Astrocyte (in vitro differentiated cells and primary cell): ENCODE results near the gene KCNAB1. TPM values are rescaled to one million over a fixed set of nuclear protein-coding genes. Genes with fewer than 3 reads are reported as not detected.

ENCODE experiments used
- DNase-seq: peaks from one replicate; pipeline ENCODE4 v3.0.0-alpha.2; 2010; ENCODE audit warnings: low read depth
- FAIRE-seq: peaks from 2 replicates; lab custom pipeline; 2011; peaks lifted over from hg19 to GRCh38; lab: Jason Lieb, UNC
- H2AFZ ChIP-seq: 2 replicates; pipeline ENCODE4 v1.6.0; 2012; ENCODE audit warnings: low read depth, low read length, inconsistent platforms
- H3K27ac ChIP-seq: 2 replicates; pipeline ENCODE4 v1.5.1; 2011; ENCODE audit warnings: low read depth, low read length, inconsistent platforms
- H3K27me3 ChIP-seq: 2 replicates; pipeline ENCODE4 v1.6.0; 2011; ENCODE audit warnings: low read length, inconsistent platforms; ENCODE audit not compliant: insufficient read depth
- H3K36me3 ChIP-seq: 2 replicates; pipeline ENCODE4 v1.5.1; 2011; ENCODE audit warnings: low read length, inconsistent platforms; ENCODE audit not compliant: insufficient read depth
- H3K4me1 ChIP-seq: 2 replicates; pipeline ENCODE4 v1.5.1; 2011; ENCODE audit warnings: low read length, inconsistent platforms; ENCODE audit not compliant: insufficient read depth
- H3K4me2 ChIP-seq: 2 replicates; pipeline ENCODE4 v1.6.0; 2012; ENCODE audit warnings: low read length, inconsistent platforms
- H3K4me3 ChIP-seq: 2 replicates; pipeline ENCODE4 v1.5.1; 2011; ENCODE audit warnings: low read depth, mild to moderate bottlenecking, low read length, inconsistent platforms; ENCODE audit not compliant: insufficient read depth
- H3K79me2 ChIP-seq: 2 replicates; pipeline ENCODE4 v1.6.0; 2012; ENCODE audit warnings: mild to moderate bottlenecking, low read length, inconsistent platforms; ENCODE audit not compliant: insufficient read depth
- H3K9ac ChIP-seq: 2 replicates; pipeline ENCODE4 v1.6.0; 2012; ENCODE audit warnings: mild to moderate bottlenecking, low read length, inconsistent platforms
- H3K9me3 ChIP-seq: 2 replicates; pipeline ENCODE4 v1.5.1; 2012; ENCODE audit warnings: low read depth, mild to moderate bottlenecking, low read length, inconsistent platforms; ENCODE audit not compliant: insufficient read depth
- H4K20me1 ChIP-seq: 2 replicates; pipeline ENCODE4 v1.6.0; 2012; ENCODE audit warnings: low read length, inconsistent platforms; ENCODE audit not compliant: insufficient read depth
- H3K27ac Mint-ChIP-seq: one replicate; pipeline ENCODE4 v1.8.0; 2021; ENCODE audit warnings: mild to moderate bottlenecking, mixed read lengths; ENCODE audit not compliant: unreplicated experiment
- H3K27me3 Mint-ChIP-seq: one replicate; pipeline ENCODE4 v1.8.0; 2021; ENCODE audit warnings: low read depth, mixed read lengths; ENCODE audit not compliant: unreplicated experiment
- H3K36me3 Mint-ChIP-seq: one replicate; pipeline ENCODE4 v1.8.0; 2021; ENCODE audit warnings: low read depth, mixed read lengths; ENCODE audit not compliant: unreplicated experiment
- H3K4me1 Mint-ChIP-seq: one replicate; pipeline ENCODE4 v1.8.0; 2021; ENCODE audit warnings: low read depth, mixed read lengths; ENCODE audit not compliant: unreplicated experiment
- H3K4me3 Mint-ChIP-seq: one replicate; pipeline ENCODE4 v1.8.0; 2021; ENCODE audit warnings: mild to moderate bottlenecking, moderate library complexity, mixed read lengths; ENCODE audit not compliant: unreplicated experiment
- H3K9me3 Mint-ChIP-seq: one replicate; pipeline ENCODE4 v1.8.0; 2021; ENCODE audit warnings: mild to moderate bottlenecking, mixed read lengths; ENCODE audit not compliant: unreplicated experiment
- EZH2 ChIP-seq: IDR thresholded peaks from 2 replicates; pipeline ENCODE4 v1.6.1; 2012; ENCODE audit warnings: mild to moderate bottlenecking, low read length, inconsistent platforms; ENCODE audit not compliant: insufficient read depth
- total RNA-seq: library from RNA; stranded (reverse); gene quantifications from 2 replicates; pipeline ENCODE4 v1.2.1, GENCODE V29; 2021
- TF ChIP-seq, protein P1 (sequence below): IDR thresholded peaks from 2 replicates; pipeline ENCODE4 v1.5.1; 2011; ENCODE audit warnings: low read depth, mild to moderate bottlenecking, inconsistent platforms, low read length, moderate library complexity; ENCODE audit not compliant: insufficient read depth

Gene KCNAB1
- total RNA-seq, 1 donor from 2014 or later, result 0.30 TPM

DNA sequence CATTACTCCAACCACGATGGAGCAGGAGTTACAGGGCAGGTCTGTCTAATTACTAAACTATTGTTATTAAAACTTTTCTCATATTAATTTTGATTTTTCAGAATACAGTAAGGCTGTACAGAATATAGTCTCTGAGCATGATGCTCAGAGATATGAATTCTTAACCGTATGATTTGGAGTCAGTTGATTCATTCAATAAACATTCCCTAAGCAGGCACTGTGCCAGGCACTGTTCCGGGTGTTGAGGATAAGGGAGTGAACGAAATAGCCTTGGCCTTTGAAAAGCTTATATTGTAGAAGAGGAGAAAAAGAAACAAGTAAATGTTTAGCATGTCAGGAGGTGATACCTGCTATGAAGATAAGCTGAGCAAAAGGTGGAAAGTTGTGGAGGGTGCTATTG lies 187.3 kb downstream of the KCNAB1 start:
- Histone ChIP-seq H3K9me3 (no peaks in the 10 kb centered on the region), H3K9ac (no peak overlapping the region), H3K4me1 (peaks cover 16% of the 10 kb centered on the region), H3K4me2 (peak overlapping the region; percentile 31), H3K4me3 (no peak overlapping the region), H3K79me2 (no peaks in the 10 kb centered on the region), H3K27me3 (no peaks in the 10 kb centered on the region), H4K20me1 (no peaks in the 10 kb centered on the region), H2AFZ (no peak overlapping the region), H3K36me3 (no peaks in the 10 kb centered on the region), H3K27ac (no peak overlapping the region)
- DNase-seq (peak; percentile 84), FAIRE-seq (no peak)
- no peaks in the 10 kb centered on the region for H3K9me3 Mint-ChIP-seq
- H3K27ac Mint-ChIP-seq, result no peak overlapping the region
- H3K4me3 Mint-ChIP-seq, result no peak overlapping the region
- H3K36me3 Mint-ChIP-seq, result no peaks in the 10 kb centered on the region
- H3K27me3 Mint-ChIP-seq, result peaks cover 2% of the 10 kb centered on the region
- H3K4me1 Mint-ChIP-seq, result no peaks in the 10 kb centered on the region
- TF ChIP-seq EZH2, result no peak
- TF ChIP-seq, protein P1, sequence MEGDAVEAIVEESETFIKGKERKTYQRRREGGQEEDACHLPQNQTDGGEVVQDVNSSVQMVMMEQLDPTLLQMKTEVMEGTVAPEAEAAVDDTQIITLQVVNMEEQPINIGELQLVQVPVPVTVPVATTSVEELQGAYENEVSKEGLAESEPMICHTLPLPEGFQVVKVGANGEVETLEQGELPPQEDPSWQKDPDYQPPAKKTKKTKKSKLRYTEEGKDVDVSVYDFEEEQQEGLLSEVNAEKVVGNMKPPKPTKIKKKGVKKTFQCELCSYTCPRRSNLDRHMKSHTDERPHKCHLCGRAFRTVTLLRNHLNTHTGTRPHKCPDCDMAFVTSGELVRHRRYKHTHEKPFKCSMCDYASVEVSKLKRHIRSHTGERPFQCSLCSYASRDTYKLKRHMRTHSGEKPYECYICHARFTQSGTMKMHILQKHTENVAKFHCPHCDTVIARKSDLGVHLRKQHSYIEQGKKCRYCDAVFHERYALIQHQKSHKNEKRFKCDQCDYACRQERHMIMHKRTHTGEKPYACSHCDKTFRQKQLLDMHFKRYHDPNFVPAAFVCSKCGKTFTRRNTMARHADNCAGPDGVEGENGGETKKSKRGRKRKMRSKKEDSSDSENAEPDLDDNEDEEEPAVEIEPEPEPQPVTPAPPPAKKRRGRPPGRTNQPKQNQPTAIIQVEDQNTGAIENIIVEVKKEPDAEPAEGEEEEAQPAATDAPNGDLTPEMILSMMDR, result no peak

DNA sequence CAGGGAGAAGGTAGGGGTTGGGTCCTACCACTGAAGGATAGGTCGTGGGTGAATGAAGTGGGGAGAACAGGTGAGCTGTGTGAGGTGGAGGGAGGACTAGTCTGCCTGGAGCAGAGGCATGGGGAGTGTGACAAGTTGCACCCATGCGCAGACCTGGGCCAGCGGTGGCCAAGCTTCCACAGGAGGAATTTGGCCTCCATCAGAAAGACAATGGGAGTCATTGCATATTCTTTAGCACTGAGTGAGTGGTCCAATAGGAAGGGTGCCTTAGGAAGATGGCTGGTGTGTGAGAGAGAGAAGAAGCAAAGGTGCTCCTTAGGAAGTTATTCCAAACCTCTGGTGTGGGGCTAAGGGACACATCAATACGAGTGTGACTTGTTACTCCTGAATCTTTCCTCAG lies 191.1 kb downstream of the KCNAB1 start:
- Mint-ChIP-seq H3K4me1 (no peaks in the 10 kb centered on the region), H3K4me3 (no peak overlapping the region), H3K9me3 (peaks cover 1% of the 10 kb centered on the region), H3K27me3 (peaks cover 2% of the 10 kb centered on the region), H3K27ac (no peak overlapping the region), H3K36me3 (no peaks in the 10 kb centered on the region)
- H3K4me2 ChIP-seq, result no peak overlapping the region
- TF ChIP-seq, protein P1, result no peak
- no peak for TF ChIP-seq EZH2
- H3K9ac ChIP-seq, result no peak overlapping the region
- no peaks in the 10 kb centered on the region for H3K27me3 ChIP-seq
- no peaks in the 10 kb centered on the region for H4K20me1 ChIP-seq
- H3K9me3 ChIP-seq, result no peaks in the 10 kb centered on the region
- H3K79me2 ChIP-seq, result no peaks in the 10 kb centered on the region
- no peak overlapping the region for H3K27ac ChIP-seq
- FAIRE-seq, result no peak
- H3K4me1 ChIP-seq, result peaks cover 8% of the 10 kb centered on the region
- H2AFZ ChIP-seq, result no peak overlapping the region
- no peaks in the 10 kb centered on the region for H3K36me3 ChIP-seq
- no peak for DNase-seq
- no peak overlapping the region for H3K4me3 ChIP-seq

DNA sequence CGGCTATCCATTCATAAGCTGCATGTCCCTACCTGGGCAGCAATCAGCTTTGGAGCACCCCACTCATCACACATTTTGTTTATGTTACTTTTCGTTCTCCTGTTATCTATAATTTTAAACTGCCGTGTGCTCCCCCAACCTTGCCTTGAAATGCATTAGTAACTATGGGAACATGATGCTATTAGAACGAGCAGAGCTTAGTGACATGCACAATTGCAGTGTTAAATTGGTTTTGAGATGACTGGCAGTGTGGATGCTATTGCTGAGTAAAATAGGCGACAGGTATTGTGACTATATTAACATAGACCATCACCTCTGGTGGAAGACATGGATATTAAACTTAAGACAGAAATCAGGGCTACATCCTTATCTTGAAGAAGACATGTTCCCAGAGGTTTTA lies 191.6 kb downstream of the KCNAB1 start:
- H3K9me3 Mint-ChIP-seq, result peaks cover 1% of the 10 kb centered on the region
- DNase-seq (no peak), FAIRE-seq (no peak)
- H3K27ac Mint-ChIP-seq, result no peak overlapping the region
- Histone ChIP-seq H3K9ac (no peak overlapping the region), H3K9me3 (no peaks in the 10 kb centered on the region), H3K4me3 (no peak overlapping the region), H2AFZ (no peak overlapping the region), H3K36me3 (no peaks in the 10 kb centered on the region), H3K79me2 (no peaks in the 10 kb centered on the region), H3K27ac (no peak overlapping the region), H4K20me1 (no peaks in the 10 kb centered on the region), H3K27me3 (no peaks in the 10 kb centered on the region), H3K4me1 (peaks cover 8% of the 10 kb centered on the region), H3K4me2 (no peak overlapping the region)
- TF ChIP-seq EZH2, result no peak
- TF ChIP-seq, protein P1, result no peak
- H3K4me1 Mint-ChIP-seq, result no peaks in the 10 kb centered on the region
- peaks cover 2% of the 10 kb centered on the region for H3K27me3 Mint-ChIP-seq
- no peaks in the 10 kb centered on the region for H3K36me3 Mint-ChIP-seq
- H3K4me3 Mint-ChIP-seq, result no peak overlapping the region
